ENCODE measurements around the gene C17orf78. TPM values are rescaled to one million over a fixed set of nuclear protein-coding genes. Genes with fewer than 3 reads are reported as not detected.

The C17orf78 gene
- total and polyA plus RNA-seq, 2 donors (not counting 1 experiment from before 2014, with no cell fraction given): not detected

GRCh38 chr17:37410357-37410756, 34.6 kb downstream of the C17orf78 start:
- TF ChIP-seq EZH2 (IDR thresholded peaks at IDR 0.05; ENCODE audit: borderline replicate concordance, insufficient read depth, low read depth, low read length, poor library complexity, severe bottlenecking) (no peak), CTCF (IDR thresholded peaks at IDR 0.05) (no peak)
- peaks cover 49% of the 10 kb centered on the region for H3K79me2 ChIP-seq (ENCODE audit: control insufficient read depth, insufficient read depth, low read length)
- H3K4me2 ChIP-seq (replicated peaks; ENCODE audit: low read depth, low read length, poor library complexity, severe bottlenecking): no peak overlapping the region
- H3K4me1 ChIP-seq (ENCODE audit: control insufficient read depth in 2 of 2, insufficient read depth in 2 of 2, low read length in 2 of 2): peaks cover 4 to 23% of the 10 kb centered on the region in 2 donors
- Mint-ChIP-seq H3K27ac (no peak overlapping the region), H3K4me3 (no peak overlapping the region), H3K9me3 (ENCODE audit: insufficient read depth) (no peaks in the 10 kb centered on the region), H3K27me3 (no peaks in the 10 kb centered on the region), H3K4me1 (peaks cover 30% of the 10 kb centered on the region)
- DNase-seq (no peak), ATAC-seq (ENCODE audit: low read depth) (no peak)
- H2AFZ ChIP-seq (ENCODE audit: insufficient read depth, low read depth, low read length, poor library complexity, severe bottlenecking): no peak overlapping the region
- intact Hi-C loops (cut with micrococcal nuclease): no loop called here
- H3K4me3 ChIP-seq (ENCODE audit: control extremely low read depth in 1 of 5, extremely low read depth in 1 of 5, insufficient read depth in 1 of 5, low read depth in 2 of 5, low read length in 4 of 5): no peak overlapping the region
- WGBS (ENCODE audit: insufficient coverage): 100% methylated on average over 3 of the region's 3 CpGs
- H3K9me3 ChIP-seq (ENCODE audit: control extremely low read depth in 1 of 3, control insufficient read depth in 2 of 3, insufficient read depth in 1 of 3, low read length in 2 of 3): no peaks in the 10 kb centered on the region
- no peaks in the 10 kb centered on the region for H4K20me1 ChIP-seq (ENCODE audit: control insufficient read depth, insufficient read depth, low read length, poor library complexity, severe bottlenecking)
- H3K27ac ChIP-seq (ENCODE audit: low read length in 2 of 2): no peak overlapping the region
- peaks cover 0 to 20% of the 10 kb centered on the region in 2 experiments for H3K36me3 ChIP-seq (replicated peaks in 1 of 2; ENCODE audit: control extremely low read depth in 1 of 2, control insufficient read depth in 1 of 2, extremely low read depth in 1 of 2, insufficient read depth in 2 of 2, low read length in 1 of 2)
- H3K9ac ChIP-seq (ENCODE audit: low read length): no peak overlapping the region
- CTCF ChIA-PET: interaction anchor here (0.6 to 1.2 kb wide), 2 partner anchors 13 to 37 kb away, joined by 3 read pairs; no protein-coding TSS in a partner anchor
- H3K27me3 ChIP-seq (replicated peaks in 1 of 4; ENCODE audit: control extremely low read depth in 1 of 4, control insufficient read depth in 3 of 4, insufficient read depth in 4 of 4, low read length in 3 of 4): no peaks in the 10 kb centered on the region
- POLR2A ChIA-PET: no interaction called here

- POLR2A ChIA-PET: no interaction called here
Observed at GRCh38 chr17:37413875-37414519, 38.2 kb downstream of the C17orf78 start.

More at GRCh38 chr17:37413875-37414519, 38.2 kb downstream of the C17orf78 start:
- Histone ChIP-seq H3K9me3 (ENCODE audit: control extremely low read depth in 1 of 3, control insufficient read depth in 2 of 3, insufficient read depth in 1 of 3, low read length in 2 of 3) (no peaks in the 10 kb centered on the region), H3K4me2 (replicated peaks; ENCODE audit: low read depth, low read length, poor library complexity, severe bottlenecking) (no peak overlapping the region), H3K27me3 (replicated peaks in 1 of 4; ENCODE audit: control extremely low read depth in 1 of 4, control insufficient read depth in 3 of 4, insufficient read depth in 4 of 4, low read length in 3 of 4) (no peaks in the 10 kb centered on the region), H4K20me1 (ENCODE audit: control insufficient read depth, insufficient read depth, low read length, poor library complexity, severe bottlenecking) (no peaks in the 10 kb centered on the region), H3K9ac (ENCODE audit: low read length) (no peak overlapping the region), H3K4me3 (ENCODE audit: control extremely low read depth in 1 of 5, extremely low read depth in 1 of 5, insufficient read depth in 1 of 5, low read depth in 2 of 5, low read length in 4 of 5) (no peak overlapping the region), H2AFZ (ENCODE audit: insufficient read depth, low read depth, low read length, poor library complexity, severe bottlenecking) (no peak overlapping the region), H3K36me3 (replicated peaks in 1 of 2; ENCODE audit: control extremely low read depth in 1 of 2, control insufficient read depth in 1 of 2, extremely low read depth in 1 of 2, insufficient read depth in 2 of 2, low read length in 1 of 2) (peaks cover 3 to 21% of the 10 kb centered on the region in 2 experiments), H3K79me2 (ENCODE audit: control insufficient read depth, insufficient read depth, low read length) (peaks cover 27% of the 10 kb centered on the region), H3K4me1 (ENCODE audit: control insufficient read depth in 2 of 2, insufficient read depth in 2 of 2, low read length in 2 of 2) (peaks cover 0 to 5% of the 10 kb centered on the region in 2 donors), H3K27ac (ENCODE audit: low read length in 2 of 2) (no peak overlapping the region)
- Mint-ChIP-seq H3K4me1 (peaks cover 9% of the 10 kb centered on the region), H3K27me3 (no peaks in the 10 kb centered on the region), H3K27ac (no peak overlapping the region), H3K9me3 (ENCODE audit: insufficient read depth) (no peaks in the 10 kb centered on the region), H3K4me3 (no peak overlapping the region)
- intact Hi-C loops (cut with micrococcal nuclease): no loop called here
- TF ChIP-seq EZH2 (IDR thresholded peaks at IDR 0.05; ENCODE audit: borderline replicate concordance, insufficient read depth, low read depth, low read length, poor library complexity, severe bottlenecking): no peak
- ATAC-seq (ENCODE audit: low read depth) (peak; percentile 28), DNase-seq (peak; percentile 29)
- WGBS (ENCODE audit: insufficient coverage): 87% methylated on average over 3 of the region's 7 CpGs
- CTCF ChIA-PET: interaction anchor here (1.2 kb wide), 1 partner anchor 16 kb away, joined by 3 read pairs; no protein-coding TSS in a partner anchor

All from B cell (primary cell).